K562 (cell line): ENCODE results near the gene TTC16. TPM values are rescaled to one million over a fixed set of nuclear protein-coding genes. Genes with fewer than 3 reads are reported as not detected.

Experiments used
- DMBX1 ChIP-seq: fragments of 250-450 bp; sonication (Bioruptor Pico); IDR thresholded peaks from 2 replicates; pipeline ENCODE4 v1.8.0; 2022; ENCODE audit warnings: inconsistent platforms, mild to moderate bottlenecking, moderate library complexity, borderline replicate concordance
- HDAC1 ChIP-seq, 2 experiments: fragments of 450-650 bp; IDR thresholded peaks; 2 replicates each; pipeline ENCODE4 v1.6.1; 2016 to 2017; ENCODE audit warnings: inconsistent platforms in 1 of 2, mild to moderate bottlenecking in 1 of 2, moderate library complexity in 1 of 2
- SPI1 ChIP-seq: IDR thresholded peaks from 2 replicates; pipeline ENCODE4 v1.6.1; 2011; ENCODE audit warnings: low read depth, low read length, control low read depth, borderline replicate concordance
- ZNF232 ChIP-seq: sonication (generic); formaldehyde crosslinking; IDR thresholded peaks from 2 replicates; pipeline ENCODE4 v1.8.0; 2022; ENCODE audit warnings: mild to moderate bottlenecking, missing genetic modification reagents
- ZNF324 ChIP-seq: fragments of 250-450 bp; sonication (Bioruptor Pico); IDR thresholded peaks from 2 replicates; pipeline ENCODE4 v1.4.0; 2020; ENCODE audit warnings: mild to moderate bottlenecking
- polyA plus RNA-seq, 8 experiments: library from polyadenylated mRNA; depleted of rRNA in 4 of 8; stranded (reverse) in 5 of 8; unstranded in 3 of 8; fragments of >200 nt; fragmentation: Nextera tagmentation in 2 of 8; fragmentation: Illumina TruSeq in 1 of 8; extraction: Ambion mirVana in 2 of 8; extraction: Trizol in 1 of 8; gene quantifications; 2 replicates each; pipeline versions ENCODE4 v1.2.1 to v1.2.3, GENCODE V29; 2011 to 2014; ENCODE audit warnings: inconsistent platforms in 1 of 8, missing spikeins in 1 of 8
- total RNA-seq, 7 experiments: library from RNA; depleted of rRNA in 6 of 7; stranded (reverse); fragments of >200 nt in 6 of 7; fragmentation: Illumina TruSeq in 2 of 7; extraction: Trizol in 2 of 7; gene quantifications; 2 replicates each; pipeline versions ENCODE4 v1.2.1 to v1.2.3, GENCODE V29; 2011 to 2021; ENCODE audit warnings: low replicate concordance in 1 of 7
- TF ChIP-seq, protein P1 (sequence below): fragments of 250-450 bp; sonication (Bioruptor Pico); IDR thresholded peaks from 2 replicates; pipeline ENCODE4 v1.4.0; 2020
- TF ChIP-seq, protein P2 (sequence below), 2 experiments: IDR thresholded peaks; 2 replicates each; pipeline ENCODE4 v1.6.1; 2012; ENCODE audit warnings: improper control_type of control experiment in 2 of 2, low read depth in 2 of 2, low read length in 2 of 2, borderline replicate concordance in 1 of 2
- TF ChIP-seq, protein P3 (sequence below), 2 experiments: fragments of 450-650 bp; IDR thresholded peaks; 2 replicates each; pipeline ENCODE4 v1.6.1; 2016

The TTC16 gene
- total and polyA plus RNA-seq, 9 of the 15 experiments (the other 6 are each of a cell fraction or from before 2014, with no cell fraction given): 0.11 TPM; not detected in 8

DNA sequence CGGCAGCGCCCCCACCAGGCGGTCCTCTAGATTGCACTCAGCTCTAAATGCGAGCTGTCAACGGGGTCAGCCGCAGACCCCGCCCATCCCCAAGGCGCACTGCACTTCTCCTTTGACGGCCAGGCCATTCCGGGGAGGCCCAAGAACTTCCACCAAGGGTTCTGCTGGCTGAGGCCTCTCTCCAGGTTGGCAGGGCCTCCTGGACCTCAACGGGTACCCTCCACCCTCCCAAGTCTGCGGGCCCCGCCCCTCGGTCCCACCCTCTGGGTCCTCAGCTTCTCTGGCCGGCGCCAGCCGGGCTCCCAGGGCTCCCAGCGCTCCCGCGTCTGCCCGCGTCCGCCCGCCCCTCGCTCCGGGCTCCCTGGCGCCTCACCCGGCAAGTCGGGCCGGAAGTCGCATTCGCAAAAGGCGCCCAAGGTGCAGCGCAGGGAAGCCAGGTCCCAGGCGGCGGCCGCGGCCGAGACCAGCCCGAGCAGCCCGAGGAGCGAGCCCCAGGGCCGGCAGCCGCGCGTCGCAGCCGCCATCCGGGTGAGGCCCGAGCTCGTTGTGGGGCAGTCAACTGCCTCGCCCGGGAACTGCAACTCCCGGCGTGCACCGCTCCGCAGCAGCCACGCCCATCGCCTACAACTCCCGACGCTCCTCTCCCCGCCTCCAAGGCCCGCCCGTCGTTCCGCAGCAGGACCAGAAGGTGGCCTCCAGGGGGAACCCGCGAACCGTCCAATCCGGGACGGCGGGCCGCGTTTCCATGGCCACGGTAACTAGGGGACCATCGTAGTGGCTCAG lies 19.1 kb downstream of the TTC16 start, which contains the start of gene TOR2A (continued):
- TF ChIP-seq, protein P1, sequence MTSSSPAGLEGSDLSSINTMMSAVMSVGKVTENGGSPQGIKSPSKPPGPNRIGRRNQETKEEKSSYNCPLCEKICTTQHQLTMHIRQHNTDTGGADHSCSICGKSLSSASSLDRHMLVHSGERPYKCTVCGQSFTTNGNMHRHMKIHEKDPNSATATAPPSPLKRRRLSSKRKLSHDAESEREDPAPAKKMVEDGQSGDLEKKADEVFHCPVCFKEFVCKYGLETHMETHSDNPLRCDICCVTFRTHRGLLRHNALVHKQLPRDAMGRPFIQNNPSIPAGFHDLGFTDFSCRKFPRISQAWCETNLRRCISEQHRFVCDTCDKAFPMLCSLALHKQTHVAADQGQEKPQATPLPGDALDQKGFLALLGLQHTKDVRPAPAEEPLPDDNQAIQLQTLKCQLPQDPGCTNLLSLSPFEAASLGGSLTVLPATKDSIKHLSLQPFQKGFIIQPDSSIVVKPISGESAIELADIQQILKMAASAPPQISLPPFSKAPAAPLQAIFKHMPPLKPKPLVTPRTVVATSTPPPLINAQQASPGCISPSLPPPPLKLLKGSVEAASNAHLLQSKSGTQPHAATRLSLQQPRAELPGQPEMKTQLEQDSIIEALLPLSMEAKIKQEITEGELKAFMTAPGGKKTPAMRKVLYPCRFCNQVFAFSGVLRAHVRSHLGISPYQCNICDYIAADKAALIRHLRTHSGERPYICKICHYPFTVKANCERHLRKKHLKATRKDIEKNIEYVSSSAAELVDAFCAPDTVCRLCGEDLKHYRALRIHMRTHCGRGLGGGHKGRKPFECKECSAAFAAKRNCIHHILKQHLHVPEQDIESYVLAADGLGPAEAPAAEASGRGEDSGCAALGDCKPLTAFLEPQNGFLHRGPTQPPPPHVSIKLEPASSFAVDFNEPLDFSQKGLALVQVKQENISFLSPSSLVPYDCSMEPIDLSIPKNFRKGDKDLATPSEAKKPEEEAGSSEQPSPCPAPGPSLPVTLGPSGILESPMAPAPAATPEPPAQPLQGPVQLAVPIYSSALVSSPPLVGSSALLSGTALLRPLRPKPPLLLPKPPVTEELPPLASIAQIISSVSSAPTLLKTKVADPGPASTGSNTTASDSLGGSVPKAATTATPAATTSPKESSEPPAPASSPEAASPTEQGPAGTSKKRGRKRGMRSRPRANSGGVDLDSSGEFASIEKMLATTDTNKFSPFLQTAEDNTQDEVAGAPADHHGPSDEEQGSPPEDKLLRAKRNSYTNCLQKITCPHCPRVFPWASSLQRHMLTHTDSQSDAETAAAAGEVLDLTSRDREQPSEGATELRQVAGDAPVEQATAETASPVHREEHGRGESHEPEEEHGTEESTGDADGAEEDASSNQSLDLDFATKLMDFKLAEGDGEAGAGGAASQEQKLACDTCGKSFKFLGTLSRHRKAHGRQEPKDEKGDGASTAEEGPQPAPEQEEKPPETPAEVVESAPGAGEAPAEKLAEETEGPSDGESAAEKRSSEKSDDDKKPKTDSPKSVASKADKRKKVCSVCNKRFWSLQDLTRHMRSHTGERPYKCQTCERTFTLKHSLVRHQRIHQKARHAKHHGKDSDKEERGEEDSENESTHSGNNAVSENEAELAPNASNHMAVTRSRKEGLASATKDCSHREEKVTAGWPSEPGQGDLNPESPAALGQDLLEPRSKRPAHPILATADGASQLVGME: peak; percentile 71; the same call in 1 of the 2 replicates
- TF ChIP-seq, protein P2, sequence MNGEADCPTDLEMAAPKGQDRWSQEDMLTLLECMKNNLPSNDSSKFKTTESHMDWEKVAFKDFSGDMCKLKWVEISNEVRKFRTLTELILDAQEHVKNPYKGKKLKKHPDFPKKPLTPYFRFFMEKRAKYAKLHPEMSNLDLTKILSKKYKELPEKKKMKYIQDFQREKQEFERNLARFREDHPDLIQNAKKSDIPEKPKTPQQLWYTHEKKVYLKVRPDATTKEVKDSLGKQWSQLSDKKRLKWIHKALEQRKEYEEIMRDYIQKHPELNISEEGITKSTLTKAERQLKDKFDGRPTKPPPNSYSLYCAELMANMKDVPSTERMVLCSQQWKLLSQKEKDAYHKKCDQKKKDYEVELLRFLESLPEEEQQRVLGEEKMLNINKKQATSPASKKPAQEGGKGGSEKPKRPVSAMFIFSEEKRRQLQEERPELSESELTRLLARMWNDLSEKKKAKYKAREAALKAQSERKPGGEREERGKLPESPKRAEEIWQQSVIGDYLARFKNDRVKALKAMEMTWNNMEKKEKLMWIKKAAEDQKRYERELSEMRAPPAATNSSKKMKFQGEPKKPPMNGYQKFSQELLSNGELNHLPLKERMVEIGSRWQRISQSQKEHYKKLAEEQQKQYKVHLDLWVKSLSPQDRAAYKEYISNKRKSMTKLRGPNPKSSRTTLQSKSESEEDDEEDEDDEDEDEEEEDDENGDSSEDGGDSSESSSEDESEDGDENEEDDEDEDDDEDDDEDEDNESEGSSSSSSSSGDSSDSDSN (IDR thresholded peaks at IDR 0.05; ENCODE audit: borderline replicate concordance in 1 of 2, low read depth in 2 of 2, low read length in 2 of 2): peak; percentile 60 to 93; a peak in 3 of 4 replicates
- TF ChIP-seq, protein P3, sequence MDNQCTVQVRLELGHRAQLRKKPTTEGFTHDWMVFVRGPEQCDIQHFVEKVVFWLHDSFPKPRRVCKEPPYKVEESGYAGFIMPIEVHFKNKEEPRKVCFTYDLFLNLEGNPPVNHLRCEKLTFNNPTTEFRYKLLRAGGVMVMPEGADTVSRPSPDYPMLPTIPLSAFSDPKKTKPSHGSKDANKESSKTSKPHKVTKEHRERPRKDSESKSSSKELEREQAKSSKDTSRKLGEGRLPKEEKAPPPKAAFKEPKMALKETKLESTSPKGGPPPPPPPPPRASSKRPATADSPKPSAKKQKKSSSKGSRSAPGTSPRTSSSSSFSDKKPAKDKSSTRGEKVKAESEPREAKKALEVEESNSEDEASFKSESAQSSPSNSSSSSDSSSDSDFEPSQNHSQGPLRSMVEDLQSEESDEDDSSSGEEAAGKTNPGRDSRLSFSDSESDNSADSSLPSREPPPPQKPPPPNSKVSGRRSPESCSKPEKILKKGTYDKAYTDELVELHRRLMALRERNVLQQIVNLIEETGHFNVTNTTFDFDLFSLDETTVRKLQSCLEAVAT (IDR thresholded peaks at IDR 0.05): 0 out of 4 replicates have a peak, but pooled peaks of 1 of the 2 experiments have one; percentile 11
- peak; percentile 91 for TF ChIP-seq SPI1
- TF ChIP-seq ZNF232 (CRISPR knock-in tag): 0 out of 2 replicates have a peak, but pooled peaks have one; percentile 28
- TF ChIP-seq HDAC1 (IDR thresholded peaks at IDR 0.05): peak in 1 of 2 experiments; percentile 57; a peak in 2 of 4 replicates
- TF ChIP-seq DMBX1 (CRISPR knock-in tag): peak; percentile 61; the same call in 1 of the 2 replicates
- TF ChIP-seq ZNF324: no peak
